WTC11 (cell line): Measurements from ENCODE around the gene PSMG2. TPM values are rescaled to one million over a fixed set of nuclear protein-coding genes. Genes with fewer than 3 reads are reported as not detected.

ENCODE experiments used
- ATAC-seq: fragments of 200-7000 bp; cut with Tn5 transposase; 2 replicates; pipeline ENCODE4 v1.10.0; 2021; ENCODE audit warnings: mild to moderate bottlenecking, moderate library complexity
- CTCF ChIA-PET: fragments of 300-600 bp; sonication (Branson Sonifier 250); formaldehyde crosslinking; loops from one replicate; lab custom pipeline; 2021; ENCODE audit warnings: antibody characterized with exemption; lab: Charles Lee
- POLR2A ChIA-PET: fragments of 350-600 bp; sonication (Branson Sonifier 250); formaldehyde crosslinking; loops from one replicate; lab custom pipeline; 2021; ENCODE audit warnings: antibody characterized with exemption; lab: Charles Lee
- DNase-seq: peaks from one replicate; pipeline ENCODE4 v3.0.0; 2021; ENCODE audit warnings: low spot score
- H3K27ac Mint-ChIP-seq: 2 replicates; pipeline ENCODE4 v1.8.0; 2021; ENCODE audit warnings: mixed read lengths
- H3K27me3 Mint-ChIP-seq: 2 replicates; pipeline ENCODE4 v1.8.0; 2021; ENCODE audit warnings: low read depth, mild to moderate bottlenecking, moderate library complexity, mixed read lengths
- H3K36me3 Mint-ChIP-seq: 2 replicates; pipeline ENCODE4 v1.8.0; 2021; ENCODE audit warnings: mixed read lengths
- H3K4me1 Mint-ChIP-seq: 2 replicates; pipeline ENCODE4 v1.8.0; 2022; ENCODE audit warnings: mixed read lengths
- H3K4me3 Mint-ChIP-seq: 2 replicates; pipeline ENCODE4 v1.8.0; 2021; ENCODE audit warnings: mild to moderate bottlenecking, moderate library complexity, mixed read lengths
- H3K9me3 Mint-ChIP-seq: 2 replicates; pipeline ENCODE4 v1.8.0; 2021; ENCODE audit warnings: mixed read lengths
- CREB1 ChIP-seq: sonication (generic); formaldehyde crosslinking; IDR thresholded peaks from 2 replicates; pipeline ENCODE4 v1.8.0; 2023; ENCODE audit warnings: mild to moderate bottlenecking, missing genetic modification reagents
- ETV6 ChIP-seq: sonication (generic); formaldehyde crosslinking; IDR thresholded peaks from 2 replicates; pipeline ENCODE4 v1.8.1; 2022; ENCODE audit warnings: mild to moderate bottlenecking, missing genetic modification reagents
- FOXK1 ChIP-seq: sonication (generic); formaldehyde crosslinking; IDR thresholded peaks from 2 replicates; pipeline ENCODE4 v1.8.0; 2022; ENCODE audit warnings: mild to moderate bottlenecking, moderate library complexity, missing genetic modification reagents
- MYBL2 ChIP-seq: sonication (generic); formaldehyde crosslinking; IDR thresholded peaks from 2 replicates; pipeline ENCODE4 v1.8.1; 2023; ENCODE audit warnings: mild to moderate bottlenecking, moderate library complexity, missing genetic modification reagents
- NFYB ChIP-seq: sonication (generic); formaldehyde crosslinking; conservative IDR thresholded peaks from 2 replicates; pipeline ENCODE4 v1.8.0; 2022; ENCODE audit warnings: low read depth, missing genetic modification reagents
- NR1H2 ChIP-seq: sonication (generic); formaldehyde crosslinking; IDR thresholded peaks from 2 replicates; pipeline ENCODE4 v1.9.0; 2021; ENCODE audit warnings: mild to moderate bottlenecking, moderate library complexity, missing genetic modification reagents
- NR3C1 ChIP-seq: sonication (generic); formaldehyde crosslinking; conservative IDR thresholded peaks from 2 replicates; pipeline ENCODE4 v1.8.1; 2023; ENCODE audit warnings: low read depth, mild to moderate bottlenecking, missing genetic modification reagents
- ZNF121 ChIP-seq: sonication (generic); formaldehyde crosslinking; IDR thresholded peaks from 2 replicates; pipeline ENCODE4 v1.8.0; 2023; ENCODE audit warnings: missing genetic modification reagents
- ZNF219 ChIP-seq: sonication (generic); formaldehyde crosslinking; IDR thresholded peaks from 2 replicates; pipeline ENCODE4 v1.8.0; 2023; ENCODE audit warnings: missing genetic modification reagents, mild to moderate bottlenecking, borderline replicate concordance
- total RNA-seq: library from RNA; stranded (reverse); gene quantifications from 3 replicates; pipeline ENCODE4 v1.2.3, GENCODE V29; 2021
- TF ChIP-seq, protein P1 (sequence below): sonication (generic); formaldehyde crosslinking; IDR thresholded peaks from 2 replicates; pipeline ENCODE4 v1.8.0; 2023; ENCODE audit warnings: missing genetic modification reagents, mild to moderate bottlenecking, borderline replicate concordance
- TF ChIP-seq, protein P2 (sequence below): sonication (generic); formaldehyde crosslinking; IDR thresholded peaks from 2 replicates; pipeline ENCODE4 v1.8.0; 2022; ENCODE audit warnings: mild to moderate bottlenecking, missing genetic modification reagents
- TF ChIP-seq, protein P3 (sequence below): sonication (generic); formaldehyde crosslinking; IDR thresholded peaks from 2 replicates; pipeline ENCODE4 v1.8.1; 2023; ENCODE audit warnings: mild to moderate bottlenecking, moderate library complexity, missing genetic modification reagents
- TF ChIP-seq, protein P4 (sequence below): sonication (generic); formaldehyde crosslinking; IDR thresholded peaks from 2 replicates; pipeline ENCODE4 v1.8.0; 2022; ENCODE audit warnings: missing genetic modification reagents
- TF ChIP-seq, protein P5 (sequence below): sonication (generic); formaldehyde crosslinking; IDR thresholded peaks from 2 replicates; pipeline ENCODE4 v1.8.0; 2022; ENCODE audit warnings: mild to moderate bottlenecking, missing genetic modification reagents

Gene PSMG2
- total RNA-seq, 1 experiment from 2014 or later, result 78.9 TPM

DNA sequence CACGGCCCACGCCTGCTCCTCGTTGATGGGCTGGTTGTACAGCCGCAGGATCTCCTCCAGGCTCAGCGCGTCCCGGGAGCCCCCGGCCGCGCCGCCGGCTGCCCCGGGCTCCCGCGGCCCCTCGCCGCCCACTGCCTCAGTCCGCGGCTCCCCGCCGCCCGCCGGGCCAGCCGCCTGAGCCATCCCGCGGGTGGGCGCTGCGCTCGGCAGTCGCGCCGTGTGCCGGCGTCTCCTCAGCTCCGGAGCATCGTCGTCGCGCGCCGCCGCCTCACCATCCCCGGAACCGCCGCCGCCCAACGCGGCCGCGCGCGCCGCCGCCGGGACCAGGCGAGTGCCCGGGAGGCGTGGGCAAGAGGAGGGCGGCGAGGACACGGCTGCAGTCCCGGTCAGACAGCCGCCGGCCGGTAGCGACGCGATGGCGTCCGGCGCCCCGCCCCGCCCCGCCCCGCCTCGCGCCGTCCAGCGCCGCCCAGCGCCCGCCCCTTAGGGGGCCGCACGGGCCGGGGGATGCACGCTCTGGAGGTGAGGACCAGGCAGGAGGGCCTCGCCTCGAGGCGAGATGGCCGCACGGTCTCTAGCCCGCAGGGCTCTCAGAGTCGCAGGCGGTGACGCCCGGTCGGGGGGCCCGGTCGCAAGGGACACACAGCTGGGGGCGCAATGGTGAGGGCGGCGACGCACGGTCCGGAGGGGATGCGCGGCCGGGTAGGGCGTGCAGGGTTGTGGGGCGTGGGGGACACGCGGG is 45.0 kb upstream of the PSMG2 start, which contains the start of gene SPIRE1 (continued):
- TF ChIP-seq, protein P1, sequence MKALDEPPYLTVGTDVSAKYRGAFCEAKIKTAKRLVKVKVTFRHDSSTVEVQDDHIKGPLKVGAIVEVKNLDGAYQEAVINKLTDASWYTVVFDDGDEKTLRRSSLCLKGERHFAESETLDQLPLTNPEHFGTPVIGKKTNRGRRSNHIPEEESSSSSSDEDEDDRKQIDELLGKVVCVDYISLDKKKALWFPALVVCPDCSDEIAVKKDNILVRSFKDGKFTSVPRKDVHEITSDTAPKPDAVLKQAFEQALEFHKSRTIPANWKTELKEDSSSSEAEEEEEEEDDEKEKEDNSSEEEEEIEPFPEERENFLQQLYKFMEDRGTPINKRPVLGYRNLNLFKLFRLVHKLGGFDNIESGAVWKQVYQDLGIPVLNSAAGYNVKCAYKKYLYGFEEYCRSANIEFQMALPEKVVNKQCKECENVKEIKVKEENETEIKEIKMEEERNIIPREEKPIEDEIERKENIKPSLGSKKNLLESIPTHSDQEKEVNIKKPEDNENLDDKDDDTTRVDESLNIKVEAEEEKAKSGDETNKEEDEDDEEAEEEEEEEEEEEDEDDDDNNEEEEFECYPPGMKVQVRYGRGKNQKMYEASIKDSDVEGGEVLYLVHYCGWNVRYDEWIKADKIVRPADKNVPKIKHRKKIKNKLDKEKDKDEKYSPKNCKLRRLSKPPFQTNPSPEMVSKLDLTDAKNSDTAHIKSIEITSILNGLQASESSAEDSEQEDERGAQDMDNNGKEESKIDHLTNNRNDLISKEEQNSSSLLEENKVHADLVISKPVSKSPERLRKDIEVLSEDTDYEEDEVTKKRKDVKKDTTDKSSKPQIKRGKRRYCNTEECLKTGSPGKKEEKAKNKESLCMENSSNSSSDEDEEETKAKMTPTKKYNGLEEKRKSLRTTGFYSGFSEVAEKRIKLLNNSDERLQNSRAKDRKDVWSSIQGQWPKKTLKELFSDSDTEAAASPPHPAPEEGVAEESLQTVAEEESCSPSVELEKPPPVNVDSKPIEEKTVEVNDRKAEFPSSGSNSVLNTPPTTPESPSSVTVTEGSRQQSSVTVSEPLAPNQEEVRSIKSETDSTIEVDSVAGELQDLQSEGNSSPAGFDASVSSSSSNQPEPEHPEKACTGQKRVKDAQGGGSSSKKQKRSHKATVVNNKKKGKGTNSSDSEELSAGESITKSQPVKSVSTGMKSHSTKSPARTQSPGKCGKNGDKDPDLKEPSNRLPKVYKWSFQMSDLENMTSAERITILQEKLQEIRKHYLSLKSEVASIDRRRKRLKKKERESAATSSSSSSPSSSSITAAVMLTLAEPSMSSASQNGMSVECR (CRISPR knock-in tag), result peak; percentile 64; the same call in 1 of the 2 replicates
- TF ChIP-seq MYBL2 (CRISPR knock-in tag) (no peak), ETV6 (CRISPR knock-in tag) (0 out of 2 replicates have a peak, but pooled peaks have one; percentile 62), FOXK1 (CRISPR knock-in tag) (0 out of 2 replicates have a peak, but pooled peaks have one; percentile 67), ZNF219 (CRISPR knock-in tag) (no peak), NR3C1 (no peak), CREB1 (peak; percentile 65; the same call in 1 of the 2 replicates)
- TF ChIP-seq, protein P2, sequence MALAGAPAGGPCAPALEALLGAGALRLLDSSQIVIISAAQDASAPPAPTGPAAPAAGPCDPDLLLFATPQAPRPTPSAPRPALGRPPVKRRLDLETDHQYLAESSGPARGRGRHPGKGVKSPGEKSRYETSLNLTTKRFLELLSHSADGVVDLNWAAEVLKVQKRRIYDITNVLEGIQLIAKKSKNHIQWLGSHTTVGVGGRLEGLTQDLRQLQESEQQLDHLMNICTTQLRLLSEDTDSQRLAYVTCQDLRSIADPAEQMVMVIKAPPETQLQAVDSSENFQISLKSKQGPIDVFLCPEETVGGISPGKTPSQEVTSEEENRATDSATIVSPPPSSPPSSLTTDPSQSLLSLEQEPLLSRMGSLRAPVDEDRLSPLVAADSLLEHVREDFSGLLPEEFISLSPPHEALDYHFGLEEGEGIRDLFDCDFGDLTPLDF (CRISPR knock-in tag), result peak; percentile 78; the same call in 1 of the 2 replicates
- TF ChIP-seq, protein P3, sequence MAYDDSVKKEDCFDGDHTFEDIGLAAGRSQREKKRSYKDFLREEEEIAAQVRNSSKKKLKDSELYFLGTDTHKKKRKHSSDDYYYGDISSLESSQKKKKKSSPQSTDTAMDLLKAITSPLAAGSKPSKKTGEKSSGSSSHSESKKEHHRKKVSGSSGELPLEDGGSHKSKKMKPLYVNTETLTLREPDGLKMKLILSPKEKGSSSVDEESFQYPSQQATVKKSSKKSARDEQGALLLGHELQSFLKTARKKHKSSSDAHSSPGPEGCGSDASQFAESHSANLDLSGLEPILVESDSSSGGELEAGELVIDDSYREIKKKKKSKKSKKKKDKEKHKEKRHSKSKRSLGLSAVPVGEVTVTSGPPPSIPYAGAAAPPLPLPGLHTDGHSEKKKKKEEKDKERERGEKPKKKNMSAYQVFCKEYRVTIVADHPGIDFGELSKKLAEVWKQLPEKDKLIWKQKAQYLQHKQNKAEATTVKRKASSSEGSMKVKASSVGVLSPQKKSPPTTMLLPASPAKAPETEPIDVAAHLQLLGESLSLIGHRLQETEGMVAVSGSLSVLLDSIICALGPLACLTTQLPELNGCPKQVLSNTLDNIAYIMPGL (CRISPR knock-in tag), result peak; percentile 63; the same call in 1 of the 2 replicates
- TF ChIP-seq, protein P4, sequence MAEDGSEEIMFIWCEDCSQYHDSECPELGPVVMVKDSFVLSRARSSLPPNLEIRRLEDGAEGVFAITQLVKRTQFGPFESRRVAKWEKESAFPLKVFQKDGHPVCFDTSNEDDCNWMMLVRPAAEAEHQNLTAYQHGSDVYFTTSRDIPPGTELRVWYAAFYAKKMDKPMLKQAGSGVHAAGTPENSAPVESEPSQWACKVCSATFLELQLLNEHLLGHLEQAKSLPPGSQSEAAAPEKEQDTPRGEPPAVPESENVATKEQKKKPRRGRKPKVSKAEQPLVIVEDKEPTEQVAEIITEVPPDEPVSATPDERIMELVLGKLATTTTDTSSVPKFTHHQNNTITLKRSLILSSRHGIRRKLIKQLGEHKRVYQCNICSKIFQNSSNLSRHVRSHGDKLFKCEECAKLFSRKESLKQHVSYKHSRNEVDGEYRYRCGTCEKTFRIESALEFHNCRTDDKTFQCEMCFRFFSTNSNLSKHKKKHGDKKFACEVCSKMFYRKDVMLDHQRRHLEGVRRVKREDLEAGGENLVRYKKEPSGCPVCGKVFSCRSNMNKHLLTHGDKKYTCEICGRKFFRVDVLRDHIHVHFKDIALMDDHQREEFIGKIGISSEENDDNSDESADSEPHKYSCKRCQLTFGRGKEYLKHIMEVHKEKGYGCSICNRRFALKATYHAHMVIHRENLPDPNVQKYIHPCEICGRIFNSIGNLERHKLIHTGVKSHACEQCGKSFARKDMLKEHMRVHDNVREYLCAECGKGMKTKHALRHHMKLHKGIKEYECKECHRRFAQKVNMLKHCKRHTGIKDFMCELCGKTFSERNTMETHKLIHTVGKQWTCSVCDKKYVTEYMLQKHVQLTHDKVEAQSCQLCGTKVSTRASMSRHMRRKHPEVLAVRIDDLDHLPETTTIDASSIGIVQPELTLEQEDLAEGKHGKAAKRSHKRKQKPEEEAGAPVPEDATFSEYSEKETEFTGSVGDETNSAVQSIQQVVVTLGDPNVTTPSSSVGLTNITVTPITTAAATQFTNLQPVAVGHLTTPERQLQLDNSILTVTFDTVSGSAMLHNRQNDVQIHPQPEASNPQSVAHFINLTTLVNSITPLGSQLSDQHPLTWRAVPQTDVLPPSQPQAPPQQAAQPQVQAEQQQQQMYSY (CRISPR knock-in tag), result peak; percentile 28; the same call in 1 of the 2 replicates

DNA sequence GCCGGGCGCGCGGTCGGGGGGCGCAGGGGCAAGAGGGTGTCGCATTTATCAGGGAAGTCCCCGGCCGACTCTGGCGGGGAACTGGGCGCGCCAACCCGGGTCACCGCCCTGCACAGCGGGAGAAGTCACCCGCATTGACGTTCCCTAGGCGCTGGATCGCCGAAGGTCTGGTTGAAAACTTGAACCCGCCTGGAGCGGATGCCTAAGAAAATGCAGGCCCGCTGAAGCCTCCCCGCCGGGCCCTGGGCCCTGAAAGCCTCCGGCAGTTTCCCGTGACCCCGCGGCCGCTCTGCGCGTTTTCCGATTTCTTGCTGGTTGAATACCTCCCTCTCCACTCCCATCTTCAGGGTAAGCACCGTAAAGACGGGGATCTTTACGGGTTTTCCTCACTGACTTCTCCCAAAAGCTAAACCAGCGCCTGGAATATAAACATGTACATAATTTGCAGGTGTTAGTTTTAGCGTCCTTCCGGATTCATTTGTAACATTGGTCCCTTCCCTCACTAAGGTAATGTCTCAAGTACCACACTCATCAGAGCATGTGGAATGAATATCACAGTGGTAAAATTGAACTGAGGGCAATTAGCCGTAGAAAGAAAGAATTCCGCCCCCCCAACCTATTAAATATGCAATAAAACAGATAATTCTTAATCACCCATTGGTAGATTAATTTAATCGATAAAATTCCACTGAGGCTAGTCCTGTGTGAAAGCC is 44.3 kb upstream of the PSMG2 start:
- DNase-seq (peak; percentile 70), ATAC-seq (peak; percentile 17)
- Mint-ChIP-seq H3K36me3 (0 out of 2 replicates have a peak, but pooled peaks cover 3% of the 10 kb centered on the region), H3K9me3 (no peaks in the 10 kb centered on the region), H3K4me1 (peaks cover 29% of the 10 kb centered on the region), H3K27ac (peak overlapping the region; percentile 94), H3K4me3 (peak overlapping the region; percentile 90), H3K27me3 (peaks cover 23% of the 10 kb centered on the region)
- POLR2A ChIA-PET, result no interaction called here
- CTCF ChIA-PET, result interaction anchor here (1.9 to 2.2 kb wide), 2 partner anchors 119 to 264 kb away, joined by 6 to 12 read pairs; no protein-coding TSS in a partner anchor
- TF ChIP-seq ZNF121 (CRISPR knock-in tag) (peak; percentile 87; the same call in 1 of the 2 replicates), NFYB (CRISPR knock-in tag) (no peak), CREB1 (peak; percentile 5; the same call in 1 of the 2 replicates), NR1H2 (CRISPR knock-in tag) (no peak)
- TF ChIP-seq, protein P4 (CRISPR knock-in tag), result peak; percentile 27; the same call in 1 of the 2 replicates
- TF ChIP-seq, protein P5, sequence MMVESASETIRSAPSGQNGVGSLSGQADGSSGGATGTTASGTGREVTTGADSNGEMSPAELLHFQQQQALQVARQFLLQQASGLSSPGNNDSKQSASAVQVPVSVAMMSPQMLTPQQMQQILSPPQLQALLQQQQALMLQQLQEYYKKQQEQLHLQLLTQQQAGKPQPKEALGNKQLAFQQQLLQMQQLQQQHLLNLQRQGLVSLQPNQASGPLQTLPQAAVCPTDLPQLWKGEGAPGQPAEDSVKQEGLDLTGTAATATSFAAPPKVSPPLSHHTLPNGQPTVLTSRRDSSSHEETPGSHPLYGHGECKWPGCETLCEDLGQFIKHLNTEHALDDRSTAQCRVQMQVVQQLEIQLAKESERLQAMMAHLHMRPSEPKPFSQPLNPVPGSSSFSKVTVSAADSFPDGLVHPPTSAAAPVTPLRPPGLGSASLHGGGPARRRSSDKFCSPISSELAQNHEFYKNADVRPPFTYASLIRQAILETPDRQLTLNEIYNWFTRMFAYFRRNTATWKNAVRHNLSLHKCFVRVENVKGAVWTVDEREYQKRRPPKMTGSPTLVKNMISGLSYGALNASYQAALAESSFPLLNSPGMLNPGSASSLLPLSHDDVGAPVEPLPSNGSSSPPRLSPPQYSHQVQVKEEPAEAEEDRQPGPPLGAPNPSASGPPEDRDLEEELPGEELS, result no peak; the same call in 1 of the 2 replicates
